ENCODE data around the gene UNC13B.

DNA sequence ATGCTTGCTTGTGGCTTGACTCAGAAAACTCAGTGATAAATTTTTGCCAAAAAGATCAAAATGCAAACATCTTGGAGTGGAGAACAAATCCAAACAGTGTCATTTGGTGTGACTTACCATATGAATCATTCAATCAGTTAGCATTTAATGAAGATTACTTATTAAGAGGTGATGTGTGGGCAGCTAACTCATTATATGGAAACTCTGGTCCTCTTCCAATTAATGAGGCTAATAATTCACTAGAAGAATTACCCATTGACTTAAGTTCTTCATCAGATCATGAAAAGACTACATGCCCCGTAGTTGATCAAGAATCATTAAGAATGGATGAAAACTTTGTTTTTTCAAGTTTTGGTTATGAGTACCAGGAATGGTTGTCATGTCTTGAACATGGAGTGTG is 141.8 kb downstream of the UNC13B start:
- TF ChIP-seq, protein P1, sequence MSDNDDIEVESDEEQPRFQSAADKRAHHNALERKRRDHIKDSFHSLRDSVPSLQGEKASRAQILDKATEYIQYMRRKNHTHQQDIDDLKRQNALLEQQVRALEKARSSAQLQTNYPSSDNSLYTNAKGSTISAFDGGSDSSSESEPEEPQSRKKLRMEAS (IDR thresholded peaks at IDR 0.05; ENCODE audit: insufficient read depth, insufficient read length) = no peak
- TF ChIP-seq, protein P2, sequence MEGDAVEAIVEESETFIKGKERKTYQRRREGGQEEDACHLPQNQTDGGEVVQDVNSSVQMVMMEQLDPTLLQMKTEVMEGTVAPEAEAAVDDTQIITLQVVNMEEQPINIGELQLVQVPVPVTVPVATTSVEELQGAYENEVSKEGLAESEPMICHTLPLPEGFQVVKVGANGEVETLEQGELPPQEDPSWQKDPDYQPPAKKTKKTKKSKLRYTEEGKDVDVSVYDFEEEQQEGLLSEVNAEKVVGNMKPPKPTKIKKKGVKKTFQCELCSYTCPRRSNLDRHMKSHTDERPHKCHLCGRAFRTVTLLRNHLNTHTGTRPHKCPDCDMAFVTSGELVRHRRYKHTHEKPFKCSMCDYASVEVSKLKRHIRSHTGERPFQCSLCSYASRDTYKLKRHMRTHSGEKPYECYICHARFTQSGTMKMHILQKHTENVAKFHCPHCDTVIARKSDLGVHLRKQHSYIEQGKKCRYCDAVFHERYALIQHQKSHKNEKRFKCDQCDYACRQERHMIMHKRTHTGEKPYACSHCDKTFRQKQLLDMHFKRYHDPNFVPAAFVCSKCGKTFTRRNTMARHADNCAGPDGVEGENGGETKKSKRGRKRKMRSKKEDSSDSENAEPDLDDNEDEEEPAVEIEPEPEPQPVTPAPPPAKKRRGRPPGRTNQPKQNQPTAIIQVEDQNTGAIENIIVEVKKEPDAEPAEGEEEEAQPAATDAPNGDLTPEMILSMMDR (IDR thresholded peaks at IDR 0.05; ENCODE audit: extremely low read depth in 1 of 2, insufficient read depth in 1 of 2, low read depth in 1 of 2, low read length in 2 of 2) = no peak
- no peak for TF ChIP-seq JUN (IDR thresholded peaks at IDR 0.05; ENCODE audit: borderline replicate concordance, insufficient read depth, insufficient read length, low read depth)
- TF ChIP-seq POLR2A (IDR thresholded peaks at IDR 0.05; ENCODE audit: low read depth, low read length) = no peak

All from endothelial cell of umbilical vein (primary cell).